Activated CD8-positive, alpha-beta memory T cell treated with anti-CD3 and anti-CD28 coated beads, Interleukin-2, amount 10 ng/mL, durations not matched to agents 7 days and 5 days (primary cell): ENCODE measurements around the gene COL2A1. TPM values are rescaled to one million over a fixed set of nuclear protein-coding genes. Genes with fewer than 3 reads are reported as not detected.

Source experiments
- ATAC-seq: fragments of 150-1000 bp; cut with Tn5 transposase; one replicate; pipeline ENCODE4 v1.10.0; 2021; ENCODE audit warnings: moderate library complexity
- CTCF ChIA-PET: fragments of 350-600 bp; sonication (Branson Sonifier 250); formaldehyde crosslinking; loops from one replicate; lab custom pipeline; 2021; ENCODE audit warnings: antibody characterized with exemption; lab: Charles Lee
- DNase-seq: peaks from one replicate; pipeline ENCODE4 v3.0.0-alpha.2; 2020
- H3K27ac Mint-ChIP-seq: one replicate; pipeline ENCODE4 v1.8.0; 2021; ENCODE audit warnings: mild to moderate bottlenecking, mixed read lengths
- H3K27me3 Mint-ChIP-seq: one replicate; pipeline ENCODE4 v1.8.0; 2021; ENCODE audit warnings: mixed read lengths
- H3K36me3 Mint-ChIP-seq: one replicate; pipeline ENCODE4 v1.8.0; 2021; ENCODE audit warnings: mild to moderate bottlenecking, mixed read lengths
- H3K4me1 Mint-ChIP-seq: one replicate; pipeline ENCODE4 v1.8.0; 2021; ENCODE audit warnings: mixed read lengths
- H3K4me3 Mint-ChIP-seq: one replicate; pipeline ENCODE4 v1.8.0; 2021; ENCODE audit warnings: mild to moderate bottlenecking, moderate library complexity, mixed read lengths
- H3K9me3 Mint-ChIP-seq: one replicate; pipeline ENCODE4 v1.8.0; 2022; ENCODE audit warnings: low read depth, mixed read lengths
- total RNA-seq, 2 experiments: library from RNA; stranded (reverse); gene quantifications; one replicate each; pipeline ENCODE4 v1.2.3, GENCODE V29; 2021

Gene COL2A1
- total RNA-seq, 2 experiments from 2014 or later, result 0.33 TPM; not detected in 1

DNA sequence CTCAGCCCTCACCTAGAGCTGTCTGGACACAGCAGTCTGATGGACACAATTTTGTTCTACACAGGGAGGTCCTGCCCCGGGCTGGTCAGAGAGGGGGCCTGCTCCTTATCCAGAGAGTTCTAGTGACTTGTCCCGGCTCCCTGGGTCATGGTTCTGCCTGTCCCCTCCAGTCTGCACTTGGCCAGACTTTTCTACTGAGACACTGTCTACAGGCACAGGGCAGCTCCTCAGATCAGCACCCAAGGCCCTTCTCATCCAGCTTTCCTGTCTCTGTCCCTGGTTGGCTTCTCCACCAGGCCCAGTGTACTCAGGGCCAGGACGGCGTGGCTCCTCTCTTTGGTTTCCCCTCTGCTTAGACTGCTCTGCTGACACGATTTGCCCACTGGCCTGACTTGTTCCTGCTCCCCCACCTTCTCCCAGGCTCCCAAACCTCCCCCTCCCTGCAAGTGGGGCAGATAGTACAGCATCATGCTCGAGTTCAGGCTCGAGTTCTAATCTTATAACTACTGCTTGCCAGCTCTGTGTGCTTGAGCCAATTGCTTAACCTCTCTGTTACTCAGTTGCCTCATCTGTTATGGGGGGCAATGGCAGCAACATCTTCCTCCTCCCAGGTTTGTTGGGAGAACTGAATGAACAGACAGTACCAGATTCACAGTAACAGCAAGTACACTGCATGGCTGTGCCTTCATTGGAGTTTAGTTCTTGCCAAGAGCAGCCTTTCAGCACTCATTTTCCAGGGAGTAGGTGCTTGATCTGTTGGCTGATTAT lies 22.0 kb upstream of the COL2A1 start:
- CTCF ChIA-PET, result no interaction called here
- H3K4me3 Mint-ChIP-seq, result no peak overlapping the region
- peaks cover 6% of the 10 kb centered on the region for H3K4me1 Mint-ChIP-seq
- H3K27ac Mint-ChIP-seq, result no peak overlapping the region
- H3K9me3 Mint-ChIP-seq, result no peaks in the 10 kb centered on the region
- no peaks in the 10 kb centered on the region for H3K36me3 Mint-ChIP-seq
- DNase-seq (no peak), ATAC-seq (no peak)
- H3K27me3 Mint-ChIP-seq, result peaks cover 21% of the 10 kb centered on the region

DNA sequence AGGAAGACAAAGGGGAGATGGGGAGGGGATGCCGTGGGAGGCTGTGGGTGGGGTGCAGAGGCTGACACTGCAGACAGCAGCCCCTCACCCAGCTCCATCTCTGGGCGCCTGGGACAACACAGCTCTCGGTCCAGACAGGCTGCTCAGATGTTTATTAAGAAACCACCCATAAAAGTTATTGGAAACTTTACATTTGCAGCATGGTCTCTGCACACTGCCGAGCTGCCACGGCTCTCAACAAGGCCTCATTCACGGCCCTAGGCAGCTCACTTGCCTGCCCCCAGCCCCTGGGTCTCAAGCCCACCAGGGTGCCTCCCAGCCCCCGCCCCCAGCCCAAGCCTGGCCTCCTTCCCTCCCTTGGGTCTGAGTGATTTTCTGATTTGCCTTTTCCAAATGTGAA lies 21.0 kb upstream of the COL2A1 start:
- CTCF ChIA-PET, result no interaction called here
- Mint-ChIP-seq H3K36me3 (no peaks in the 10 kb centered on the region), H3K4me3 (no peak overlapping the region), H3K27ac (no peak overlapping the region), H3K4me1 (peaks cover 6% of the 10 kb centered on the region), H3K9me3 (no peaks in the 10 kb centered on the region), H3K27me3 (peaks cover 21% of the 10 kb centered on the region)
- DNase-seq, result no peak
- no peak for ATAC-seq

DNA sequence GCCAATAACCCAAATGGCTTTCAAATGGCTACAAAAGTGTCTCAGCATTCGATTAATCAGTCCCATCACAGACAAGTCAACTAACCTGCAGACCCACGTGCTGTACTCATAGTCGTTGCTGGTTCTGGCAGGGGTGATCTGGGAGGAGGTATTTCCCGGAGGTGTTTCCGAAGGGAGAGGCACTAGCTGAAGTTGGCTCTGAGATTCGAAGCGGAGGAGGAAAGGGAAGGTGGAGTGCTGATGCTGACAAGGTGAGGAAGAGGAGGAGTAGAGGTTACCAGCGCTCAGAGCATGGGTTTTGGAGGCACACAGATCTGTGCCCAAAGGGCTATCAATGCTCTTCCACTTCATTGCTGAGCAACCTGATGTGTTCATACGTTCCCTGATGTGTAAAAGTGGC lies 20.5 kb upstream of the COL2A1 start:
- Mint-ChIP-seq H3K9me3 (no peaks in the 10 kb centered on the region), H3K4me1 (peaks cover 6% of the 10 kb centered on the region), H3K4me3 (no peak overlapping the region), H3K36me3 (no peaks in the 10 kb centered on the region), H3K27me3 (peaks cover 21% of the 10 kb centered on the region), H3K27ac (no peak overlapping the region)
- CTCF ChIA-PET, result interaction anchor here (1.0 kb wide), 1 partner anchor 9 kb away, joined by 3 read pairs; no protein-coding TSS in a partner anchor
- DNase-seq, result no peak
- ATAC-seq, result no peak

DNA sequence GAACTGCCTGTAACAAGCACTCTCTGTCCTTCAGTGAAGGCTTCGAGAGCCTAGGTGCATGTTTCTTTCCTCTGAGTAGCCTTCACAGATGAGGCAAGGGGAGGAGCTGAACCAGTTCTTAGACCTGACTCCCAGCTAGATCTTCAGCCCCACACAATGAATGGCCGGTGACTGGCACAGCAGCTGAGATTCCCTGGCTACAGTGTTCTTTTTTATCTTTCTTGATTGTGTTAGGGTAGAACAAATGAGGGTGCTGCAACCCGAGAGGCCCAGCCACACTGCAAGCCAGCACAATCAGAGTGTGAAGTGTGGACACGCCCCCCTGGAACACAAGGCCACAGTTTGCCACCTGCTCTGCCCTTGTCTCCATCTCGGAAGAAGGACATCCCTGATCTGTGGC lies 19.1 kb upstream of the COL2A1 start:
- CTCF ChIA-PET, result interaction anchor here (1.0 kb wide), 1 partner anchor 8 kb away, joined by 3 read pairs; no protein-coding TSS in a partner anchor
- H3K27ac Mint-ChIP-seq, result no peak overlapping the region

DNA sequence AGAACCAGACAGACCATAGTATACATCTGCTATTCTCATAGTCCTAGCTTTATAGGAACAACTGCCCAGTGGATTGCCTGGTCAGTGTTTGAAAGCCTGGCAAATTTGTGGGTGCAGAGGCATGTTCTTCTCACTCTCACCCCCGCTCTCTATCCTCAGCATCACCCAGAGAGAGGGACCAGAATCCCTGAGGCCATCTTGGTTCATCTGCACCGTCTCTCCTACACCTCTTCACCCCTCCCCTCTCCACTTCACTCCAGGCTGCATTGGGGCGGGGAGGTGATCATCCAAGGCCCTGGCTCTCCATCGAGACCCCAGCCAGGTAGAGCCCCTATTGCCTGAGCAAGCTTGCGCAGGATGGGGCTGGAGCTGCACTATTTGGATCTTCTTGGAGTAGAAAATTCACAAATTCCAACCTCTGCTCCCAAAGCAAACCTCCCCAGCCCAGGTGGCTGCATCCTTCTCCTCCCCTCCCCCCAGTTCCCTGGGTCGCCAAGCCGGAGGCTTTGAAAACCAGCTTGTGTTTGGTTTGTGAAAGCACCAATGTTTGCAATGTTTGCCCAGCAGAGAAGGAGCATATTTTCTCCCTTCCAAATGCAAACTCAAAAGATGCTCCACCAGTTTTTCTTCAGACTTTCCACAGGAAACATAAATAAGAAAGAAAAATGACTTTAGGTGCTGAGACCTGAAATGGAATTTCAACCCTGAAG lies 18.6 kb upstream of the COL2A1 start:
- CTCF ChIA-PET, result interaction anchor here (0.8 to 1.3 kb wide), 2 partner anchors 12 to 24 kb away, joined by 3 to 4 read pairs; no protein-coding TSS in a partner anchor

More for the DNA sequence above, 19.1 kb upstream of the COL2A1 start:
- ATAC-seq (no peak), DNase-seq (no peak)
- H3K4me3 Mint-ChIP-seq, result no peak overlapping the region
- H3K36me3 Mint-ChIP-seq, result no peaks in the 10 kb centered on the region
- H3K9me3 Mint-ChIP-seq, result no peaks in the 10 kb centered on the region
- H3K27me3 Mint-ChIP-seq, result peaks cover 30% of the 10 kb centered on the region
- peaks cover 6% of the 10 kb centered on the region for H3K4me1 Mint-ChIP-seq

DNA sequence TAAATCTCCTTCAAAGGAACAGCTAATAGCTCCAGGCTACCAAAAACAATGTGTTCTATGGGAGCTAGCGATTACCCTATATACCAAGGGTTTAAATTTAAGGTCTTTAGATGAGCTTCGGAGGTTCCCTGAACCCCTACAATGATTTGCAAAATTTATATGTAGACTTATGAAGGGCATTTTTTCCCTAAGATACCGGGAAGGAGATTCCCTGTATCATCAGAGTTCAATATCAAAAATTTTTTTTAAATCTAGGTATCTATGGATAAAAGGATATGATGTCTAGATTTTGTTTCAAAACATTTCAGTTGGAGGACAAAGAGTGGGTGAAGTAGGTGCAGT lies 17.9 kb upstream of the COL2A1 start:
- Mint-ChIP-seq H3K4me1 (peaks cover 5% of the 10 kb centered on the region), H3K36me3 (no peaks in the 10 kb centered on the region), H3K27me3 (peaks cover 40% of the 10 kb centered on the region), H3K9me3 (no peaks in the 10 kb centered on the region), H3K4me3 (no peak overlapping the region), H3K27ac (no peak overlapping the region)
- DNase-seq (no peak), ATAC-seq (no peak)
- CTCF ChIA-PET, result interaction anchor here (0.8 to 1.3 kb wide), 3 partner anchors 12 to 59 kb away, joined by 3 to 4 read pairs (median 3); partner anchors contain the start of gene TMEM106C

More for the DNA sequence above, 18.6 kb upstream of the COL2A1 start:
- DNase-seq (no peak), ATAC-seq (no peak)
- no peaks in the 10 kb centered on the region for H3K36me3 Mint-ChIP-seq
- H3K9me3 Mint-ChIP-seq, result no peaks in the 10 kb centered on the region
- peaks cover 6% of the 10 kb centered on the region for H3K4me1 Mint-ChIP-seq
- H3K27ac Mint-ChIP-seq, result no peak overlapping the region
- peaks cover 35% of the 10 kb centered on the region for H3K27me3 Mint-ChIP-seq
- no peak overlapping the region for H3K4me3 Mint-ChIP-seq

DNA sequence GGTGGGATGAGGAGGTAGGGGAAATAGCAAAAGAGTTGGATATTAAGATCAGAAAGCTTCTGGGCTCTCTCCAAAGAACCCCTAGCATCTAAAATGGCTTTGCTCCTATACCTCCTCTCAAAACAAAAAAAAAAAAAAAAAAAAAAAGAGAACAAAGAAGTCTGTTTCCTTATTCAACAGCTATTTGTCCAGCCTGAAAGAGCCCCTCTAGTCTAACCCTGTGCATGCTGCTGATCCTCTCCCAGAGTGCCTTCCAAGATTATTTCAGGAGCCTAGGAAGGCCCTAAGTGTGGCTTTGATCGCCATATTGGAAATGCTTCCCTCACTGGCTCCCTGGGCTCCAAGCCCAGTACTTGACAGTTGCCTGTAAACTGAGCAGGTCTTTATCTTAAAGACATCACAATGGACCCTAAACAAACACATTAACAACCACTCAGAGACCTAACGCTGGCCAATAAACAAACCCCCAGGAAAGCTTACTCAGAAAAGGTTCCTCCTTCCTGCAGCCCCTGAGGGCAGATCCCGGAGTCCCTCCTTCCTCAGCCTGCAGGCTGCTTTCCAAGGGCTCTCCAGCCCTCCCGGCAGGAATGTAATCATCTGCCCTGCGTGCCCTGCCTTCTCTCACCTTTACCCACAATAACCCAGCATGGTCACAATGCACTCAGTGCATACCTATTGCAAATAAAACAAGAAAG lies 17.4 kb upstream of the COL2A1 start:
- CTCF ChIA-PET, result interaction anchor here (0.8 to 1.3 kb wide), 3 partner anchors 13 to 58 kb away, joined by 3 to 4 read pairs (median 3); partner anchors contain the start of gene TMEM106C
- H3K4me1 Mint-ChIP-seq, result peaks cover 5% of the 10 kb centered on the region
- H3K4me3 Mint-ChIP-seq, result no peak overlapping the region
- H3K9me3 Mint-ChIP-seq, result no peaks in the 10 kb centered on the region
- ATAC-seq, result no peak
- H3K27me3 Mint-ChIP-seq, result peaks cover 45% of the 10 kb centered on the region
- DNase-seq, result no peak
- H3K36me3 Mint-ChIP-seq, result no peaks in the 10 kb centered on the region
- H3K27ac Mint-ChIP-seq, result no peak overlapping the region

DNA sequence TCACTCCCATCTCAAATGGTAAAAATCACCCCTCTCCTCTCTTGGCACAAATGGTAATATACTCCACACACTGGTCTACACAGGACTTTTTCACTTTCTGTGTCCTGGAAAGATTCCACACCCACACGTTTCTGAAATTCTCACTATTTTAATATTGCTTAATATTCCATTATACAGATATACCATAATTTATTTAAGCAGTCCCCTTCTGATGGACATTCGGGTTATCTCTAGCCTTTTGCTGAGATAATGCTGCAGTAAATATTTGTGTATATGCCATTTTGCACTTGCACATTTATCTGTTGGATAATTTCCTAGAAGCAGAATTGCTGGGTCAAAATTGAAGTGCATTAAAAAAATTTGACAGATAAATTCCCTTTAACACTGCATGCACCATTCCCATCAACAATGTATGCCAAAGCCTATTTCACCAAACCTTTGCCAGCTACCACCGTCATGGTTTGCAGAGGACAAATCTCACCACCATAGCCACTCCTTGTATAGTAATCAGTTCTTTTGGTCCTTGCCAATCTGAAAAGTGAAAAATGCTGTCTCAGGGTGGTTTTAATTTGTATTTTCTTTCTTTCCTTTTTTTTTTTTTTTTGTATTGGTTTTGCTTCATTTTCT lies 15.5 kb upstream of the COL2A1 start:
- Mint-ChIP-seq H3K4me1 (peaks cover 2% of the 10 kb centered on the region), H3K4me3 (no peak overlapping the region), H3K9me3 (no peaks in the 10 kb centered on the region), H3K27ac (no peak overlapping the region), H3K27me3 (peaks cover 58% of the 10 kb centered on the region), H3K36me3 (no peaks in the 10 kb centered on the region)
- DNase-seq (no peak), ATAC-seq (no peak)
- CTCF ChIA-PET, result no interaction called here

DNA sequence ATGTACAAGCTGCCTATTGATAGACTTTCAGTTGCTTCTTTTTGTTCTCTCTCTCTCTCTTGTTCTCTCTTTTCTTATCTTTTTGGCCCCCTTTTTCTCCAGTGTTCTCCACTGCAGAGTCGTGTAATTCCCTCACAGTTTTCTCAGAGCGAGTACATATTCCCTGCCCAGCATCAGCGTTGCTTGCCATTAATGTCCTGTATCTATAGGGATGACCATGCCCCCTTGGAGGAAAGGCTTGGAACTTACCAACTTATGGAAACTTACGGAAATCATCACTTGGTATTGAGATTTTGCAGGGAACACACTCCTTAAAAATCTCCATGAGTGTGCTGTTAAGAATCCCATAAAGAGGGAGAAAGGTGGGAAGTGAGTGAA lies 14.3 kb upstream of the COL2A1 start:
- no peaks in the 10 kb centered on the region for H3K9me3 Mint-ChIP-seq
- H3K4me1 Mint-ChIP-seq, result no peaks in the 10 kb centered on the region
- no peak for DNase-seq
- ATAC-seq, result no peak
- H3K27me3 Mint-ChIP-seq, result peaks cover 61% of the 10 kb centered on the region
- CTCF ChIA-PET, result interaction anchor here (1.5 kb wide), 1 partner anchor 12 kb away, joined by 3 read pairs; no protein-coding TSS in a partner anchor
- no peaks in the 10 kb centered on the region for H3K36me3 Mint-ChIP-seq
- no peak overlapping the region for H3K27ac Mint-ChIP-seq
- no peak overlapping the region for H3K4me3 Mint-ChIP-seq

DNA sequence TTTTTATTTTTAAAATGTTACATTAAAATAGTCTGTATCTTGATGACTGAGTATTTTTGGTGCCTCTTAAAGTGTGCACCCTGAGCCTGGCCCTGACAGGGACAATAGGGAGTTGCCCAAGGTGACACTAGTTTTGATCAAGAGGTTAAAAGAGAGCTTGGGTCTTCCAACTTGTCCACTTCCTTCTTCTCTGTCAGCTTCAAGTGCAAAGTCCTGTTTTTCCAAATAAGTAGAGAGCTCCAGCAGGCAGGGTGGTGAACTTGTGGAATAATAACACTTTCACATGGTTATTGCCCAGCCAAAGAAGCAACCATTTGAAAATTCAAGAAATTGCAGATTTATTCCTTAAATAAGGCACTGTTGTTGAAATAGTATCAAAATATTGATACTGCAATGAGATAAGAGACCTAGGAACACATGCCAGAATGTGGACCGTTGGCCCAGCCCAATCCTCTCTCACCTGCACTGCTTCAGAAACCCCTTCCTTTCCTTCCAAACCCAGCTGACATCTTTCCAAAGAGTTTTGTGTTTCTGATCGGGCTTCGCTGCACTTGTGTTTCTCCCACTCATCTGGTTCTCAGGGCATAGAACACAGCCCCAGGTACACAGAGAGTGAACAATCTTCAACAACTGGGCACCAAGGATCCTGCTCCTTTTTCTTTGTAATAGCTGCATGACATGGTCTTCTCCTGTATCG lies 13.8 kb upstream of the COL2A1 start:
- Mint-ChIP-seq H3K36me3 (no peaks in the 10 kb centered on the region), H3K4me1 (no peaks in the 10 kb centered on the region), H3K4me3 (no peak overlapping the region), H3K27me3 (peaks cover 60% of the 10 kb centered on the region), H3K9me3 (no peaks in the 10 kb centered on the region), H3K27ac (no peak overlapping the region)
- ATAC-seq (no peak), DNase-seq (no peak)
- CTCF ChIA-PET, result interaction anchor here (1.5 kb wide), 1 partner anchor 12 kb away, joined by 3 read pairs; no protein-coding TSS in a partner anchor

DNA sequence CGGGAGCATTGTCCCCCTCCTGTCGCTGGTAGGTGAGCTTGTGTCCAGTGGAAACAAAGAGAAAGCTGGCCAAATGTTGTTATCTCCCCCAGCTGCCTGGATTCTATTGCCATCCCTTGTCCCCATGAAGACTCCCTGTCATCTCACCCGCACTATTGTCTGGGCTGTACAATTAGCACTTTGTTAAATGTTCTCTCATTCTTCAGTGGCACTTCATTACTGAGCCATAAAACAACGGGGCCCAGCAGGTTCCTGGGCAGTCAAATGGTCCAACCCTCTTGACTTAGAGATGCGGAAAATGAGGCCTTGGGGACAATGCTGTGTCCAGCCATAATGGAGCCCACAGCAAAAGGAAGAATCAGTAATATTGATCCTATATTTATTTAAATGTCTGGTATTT lies 13.2 kb upstream of the COL2A1 start:
- CTCF ChIA-PET, result interaction anchor here (1.5 kb wide), 1 partner anchor 13 kb away, joined by 3 read pairs; no protein-coding TSS in a partner anchor
- no peak for ATAC-seq
- H3K4me3 Mint-ChIP-seq, result no peak overlapping the region
- H3K27ac Mint-ChIP-seq, result no peak overlapping the region
- no peak for DNase-seq
- H3K9me3 Mint-ChIP-seq, result no peaks in the 10 kb centered on the region
- H3K4me1 Mint-ChIP-seq, result no peaks in the 10 kb centered on the region
- peaks cover 61% of the 10 kb centered on the region for H3K27me3 Mint-ChIP-seq
- H3K36me3 Mint-ChIP-seq, result no peaks in the 10 kb centered on the region

DNA sequence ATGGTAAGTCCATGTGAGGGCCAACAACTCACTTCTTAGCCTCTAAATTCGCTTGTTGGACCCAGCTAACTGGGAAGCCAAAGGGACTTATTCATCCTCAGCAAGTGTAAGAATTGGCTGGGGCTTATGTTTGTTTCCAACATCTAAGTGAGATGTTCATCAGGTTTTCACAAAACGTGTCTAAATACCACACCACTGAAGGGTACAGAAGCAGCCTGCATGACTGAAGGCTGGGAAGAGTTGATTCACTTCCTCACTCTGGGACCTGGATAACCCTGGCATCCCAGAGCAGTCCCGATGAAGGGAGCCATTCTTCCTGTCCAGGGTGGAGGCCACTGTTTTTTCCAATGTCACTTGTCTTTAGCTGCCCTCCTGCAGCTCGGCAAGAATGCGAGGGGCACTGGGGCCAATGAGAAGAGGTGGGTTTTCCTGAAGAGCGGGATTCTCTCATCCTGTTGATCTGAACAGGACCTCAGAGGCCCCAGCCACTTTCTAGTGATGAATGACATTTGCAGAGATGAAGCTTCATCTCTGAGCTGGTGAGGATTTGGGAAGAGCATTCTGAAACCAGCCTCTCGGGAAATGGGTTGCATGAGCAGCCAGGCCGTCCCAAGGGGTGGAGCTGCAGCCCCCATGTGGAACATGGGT lies 12.2 kb upstream of the COL2A1 start:
- H3K4me1 Mint-ChIP-seq, result no peaks in the 10 kb centered on the region
- ATAC-seq (no peak), DNase-seq (no peak)
- no peaks in the 10 kb centered on the region for H3K36me3 Mint-ChIP-seq
- H3K27me3 Mint-ChIP-seq, result peaks cover 57% of the 10 kb centered on the region
- H3K4me3 Mint-ChIP-seq, result no peak overlapping the region
- CTCF ChIA-PET, result interaction anchor here (1.3 kb wide), 1 partner anchor 12 kb away, joined by 3 read pairs; the partner anchor contains the start of gene COL2A1
- H3K27ac Mint-ChIP-seq, result no peak overlapping the region
- no peaks in the 10 kb centered on the region for H3K9me3 Mint-ChIP-seq
